GM20431 (cell line): ENCODE results near the gene SULF2.
"Not testable (repeated sequence)": the region's sequence is repeated elsewhere in the genome, so short reads cannot be mapped to it uniquely, and the experiment has no call there.

ENCODE experiments used
- in situ Hi-C: fragments of 300-500 bp; cut with MseI, MboI; formaldehyde crosslinking; loops from one replicate; pipeline ENCODE4 v1.15.0; 2020; ENCODE audit warnings: low sequenced_read_pairs; ENCODE audit not compliant: unreplicated experiment

The SULF2 gene

GRCh38 chr20:47785311-47785853, at the start of gene SULF2:
Gene SULF2, minus strand, starts transcription at chr20:47785481. Its CDS starts 28,118 bp downstream, at chr20:47757363.
- in situ Hi-C loops: no loop called here

DNA sequence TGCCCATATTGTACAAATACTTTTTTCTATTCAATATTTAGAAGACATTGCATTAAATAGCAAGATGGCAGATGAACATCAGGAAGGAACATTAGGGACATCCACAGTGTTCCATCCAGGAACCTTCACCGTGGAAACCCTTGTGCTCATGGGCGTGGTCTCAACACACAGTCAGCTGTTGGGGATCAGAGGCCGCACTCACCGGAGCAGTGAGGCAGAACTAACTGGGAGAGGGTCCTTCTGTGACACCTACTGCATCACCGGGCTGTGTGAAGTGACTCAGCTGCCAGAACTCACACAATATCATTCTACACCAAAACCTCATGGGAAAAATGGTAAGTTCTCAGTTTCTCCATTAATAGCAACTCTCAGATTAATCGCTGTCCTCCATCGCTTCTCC, 46.4 kb upstream of the SULF2 start:
- in situ Hi-C loops: not testable (repeated sequence)

DNA sequence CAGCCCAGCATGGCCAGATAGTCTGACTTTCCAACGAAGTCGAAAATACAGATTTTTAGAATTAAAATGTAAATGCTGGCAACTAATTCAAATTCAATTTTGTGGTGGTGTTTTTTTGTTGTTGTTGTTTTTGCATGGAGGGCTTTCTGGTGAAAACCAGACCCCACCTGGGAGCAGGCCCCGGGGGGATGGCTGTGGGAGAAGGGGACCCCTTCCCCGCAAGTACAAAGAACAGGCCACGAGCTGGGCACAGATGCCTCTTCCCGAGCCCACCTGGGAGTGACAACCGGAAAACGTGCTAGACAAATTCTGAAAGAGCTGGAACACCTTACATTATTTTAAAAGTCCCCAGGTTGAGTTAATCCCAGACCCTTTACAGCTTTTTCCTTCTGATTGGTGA, 41.4 kb upstream of the SULF2 start:
- in situ Hi-C loops: loop anchor here (10.0 kb wide), 1 partner anchor 68 kb away; no protein-coding TSS in a partner anchor

DNA sequence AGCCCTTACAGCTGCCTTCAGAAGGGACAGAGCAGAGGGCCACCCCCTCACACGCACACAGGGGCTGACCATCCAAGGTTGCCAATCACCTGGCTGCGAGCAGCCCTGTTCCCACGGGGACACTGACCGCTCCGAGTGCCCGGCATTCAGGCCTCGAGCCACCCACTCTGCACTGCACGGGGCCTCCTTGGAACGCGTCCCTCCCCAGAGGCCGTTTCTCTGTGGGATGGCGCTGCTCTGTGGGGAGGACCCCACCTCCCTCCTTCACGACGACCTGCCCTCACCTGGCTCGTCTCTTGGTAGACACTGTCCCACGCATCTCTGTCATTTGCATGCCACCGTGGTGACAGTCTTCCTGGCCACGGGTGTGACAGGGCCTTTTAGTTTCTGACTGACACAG, 40.7 kb upstream of the SULF2 start:
- in situ Hi-C loops: loop anchor here (10.0 kb wide), 1 partner anchor 69 kb away; no protein-coding TSS in a partner anchor

GRCh38 chr20:47825011-47825762, 39.9 kb upstream of the SULF2 start:
- in situ Hi-C loops: loop anchor here (10.0 kb wide), 1 partner anchor 70 kb away; no protein-coding TSS in a partner anchor

DNA sequence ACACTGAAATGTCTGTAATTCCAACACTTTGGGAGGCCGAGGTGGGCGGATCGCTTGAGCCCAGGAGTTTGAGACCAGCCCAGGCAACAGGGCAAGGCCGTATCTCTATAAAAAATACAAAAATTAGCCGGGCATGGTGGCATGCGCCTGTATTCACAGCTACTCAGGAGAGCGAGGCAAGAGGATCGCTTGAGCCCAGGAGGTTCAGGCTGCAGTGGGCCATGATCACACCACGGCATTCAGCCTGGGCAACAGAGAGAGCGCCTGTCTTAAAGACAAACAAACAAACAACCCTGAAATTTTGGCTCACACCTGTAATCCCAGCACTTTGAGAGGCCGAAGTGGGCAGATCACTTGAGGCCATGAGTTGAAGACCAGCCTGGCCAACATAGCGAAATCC, 38.7 kb upstream of the SULF2 start:
- in situ Hi-C loops: loop anchor here (10.0 kb wide), 1 partner anchor 71 kb away; no protein-coding TSS in a partner anchor

GRCh38 chr20:47821481-47822100, 36.3 kb upstream of the SULF2 start:
- in situ Hi-C loops: loop anchor here (10.0 kb wide), 1 partner anchor 73 kb away; no protein-coding TSS in a partner anchor

- in situ Hi-C loops: no loop called here
Observed at GRCh38 chr20:47818996-47819609, 33.8 kb upstream of the SULF2 start.

DNA sequence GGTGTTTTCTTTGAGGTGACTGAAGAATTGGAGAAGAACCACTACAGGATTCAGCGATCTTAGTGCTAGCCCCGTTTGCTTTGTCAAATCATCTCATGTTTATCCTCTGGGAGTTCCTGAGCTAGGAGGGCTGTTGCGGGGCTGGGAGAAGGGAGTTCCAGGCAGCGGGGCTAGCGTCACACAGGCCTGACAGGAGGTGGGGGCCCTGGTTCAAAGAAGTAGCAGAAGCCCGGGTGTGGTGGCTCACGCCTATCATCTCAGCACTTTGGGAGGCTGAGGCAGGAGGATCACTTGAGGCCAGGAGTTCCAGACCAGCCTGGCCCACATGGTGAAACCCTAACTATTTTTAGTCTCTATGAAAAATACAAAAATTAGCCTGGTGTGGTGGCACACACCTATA, 33.2 kb upstream of the SULF2 start:
- in situ Hi-C loops: no loop called here

- in situ Hi-C loops: no loop called here
Observed at GRCh38 chr20:47818016-47818415, 32.7 kb upstream of the SULF2 start.

DNA sequence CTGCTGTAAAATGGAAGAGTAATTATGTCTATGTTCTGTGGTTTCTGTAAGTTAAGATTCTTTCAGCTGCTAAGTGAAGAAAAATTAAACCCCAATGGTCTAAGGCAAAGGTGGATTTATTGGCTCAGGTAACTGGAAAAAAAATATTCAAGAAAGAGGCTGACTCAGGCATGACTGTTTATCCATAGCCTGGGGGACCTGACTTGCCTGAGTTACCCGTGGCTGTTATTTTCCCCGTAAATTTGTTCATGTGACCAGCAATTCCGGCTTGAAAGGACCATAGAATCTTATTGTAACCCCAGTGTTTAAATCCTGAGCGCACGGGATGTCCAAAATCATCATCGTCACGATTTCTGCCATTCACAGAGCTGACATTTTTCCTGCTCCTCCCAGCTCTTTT, 32.3 kb upstream of the SULF2 start:
- in situ Hi-C loops: no loop called here

DNA sequence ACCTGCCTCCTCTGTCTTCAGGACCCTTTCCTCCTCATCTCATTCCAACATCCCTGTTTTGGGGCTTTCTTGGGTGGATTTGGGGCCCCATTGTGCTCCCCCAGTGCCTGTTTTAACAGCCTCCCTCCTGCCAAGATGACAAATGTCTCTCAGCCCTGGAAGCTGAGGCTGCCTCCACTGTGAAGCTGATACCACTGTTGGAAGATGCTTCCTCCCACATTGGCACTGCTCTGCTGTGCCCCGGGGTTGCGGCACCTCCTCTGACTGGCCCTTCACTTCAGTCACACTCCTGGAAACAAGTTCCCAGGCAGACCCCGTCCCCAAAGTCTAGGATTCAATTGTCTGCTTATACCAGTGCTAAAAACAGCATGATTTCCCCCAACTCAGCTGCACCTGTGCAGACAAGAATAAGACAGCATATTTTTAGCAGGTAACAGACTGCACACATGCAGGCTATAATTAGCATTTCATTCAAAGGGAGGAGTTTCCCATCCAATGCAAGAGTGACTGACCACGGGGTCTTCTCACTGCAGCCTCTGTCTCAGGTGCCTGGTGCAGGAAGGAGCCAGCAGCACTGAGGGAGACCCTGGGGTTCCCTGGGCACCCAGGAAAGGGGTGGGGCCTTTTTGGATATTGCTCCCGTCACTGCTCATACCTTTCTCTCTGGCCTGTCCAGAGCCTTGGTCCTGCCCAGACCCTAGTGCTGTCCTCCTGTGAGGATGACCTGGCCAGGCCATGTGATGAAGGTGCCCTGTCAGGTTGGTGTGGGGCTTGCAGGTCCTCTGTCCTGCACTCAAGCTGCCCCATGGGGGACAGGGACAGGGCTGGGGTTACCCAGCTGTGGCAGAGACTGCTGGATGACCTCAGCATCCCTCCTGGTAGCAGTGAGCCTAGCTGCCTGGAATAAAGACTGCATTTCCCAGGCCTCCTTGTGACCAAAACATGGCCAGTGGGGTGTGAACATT, 31.5 kb upstream of the SULF2 start:
- in situ Hi-C loops: no loop called here

DNA sequence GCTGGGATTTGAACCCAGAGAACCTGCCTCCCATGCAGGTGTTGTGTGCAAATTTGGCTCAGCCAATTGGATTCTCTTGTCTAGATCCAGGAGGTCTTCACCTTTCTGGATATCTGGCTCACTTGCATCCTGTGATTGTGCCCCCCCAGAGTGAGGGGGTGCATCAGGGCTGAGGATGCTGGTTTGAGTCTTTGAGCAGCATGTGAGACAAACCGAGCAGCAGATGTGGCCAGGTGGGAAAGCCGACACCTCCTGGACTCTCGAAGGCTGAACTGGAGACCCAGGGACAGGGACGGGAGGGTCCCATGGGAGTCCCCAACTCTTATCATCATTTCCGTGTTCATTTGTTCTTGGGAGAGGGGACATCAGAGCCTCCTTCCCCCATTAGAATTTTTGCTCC, 30.6 kb upstream of the SULF2 start:
- in situ Hi-C loops: no loop called here

DNA sequence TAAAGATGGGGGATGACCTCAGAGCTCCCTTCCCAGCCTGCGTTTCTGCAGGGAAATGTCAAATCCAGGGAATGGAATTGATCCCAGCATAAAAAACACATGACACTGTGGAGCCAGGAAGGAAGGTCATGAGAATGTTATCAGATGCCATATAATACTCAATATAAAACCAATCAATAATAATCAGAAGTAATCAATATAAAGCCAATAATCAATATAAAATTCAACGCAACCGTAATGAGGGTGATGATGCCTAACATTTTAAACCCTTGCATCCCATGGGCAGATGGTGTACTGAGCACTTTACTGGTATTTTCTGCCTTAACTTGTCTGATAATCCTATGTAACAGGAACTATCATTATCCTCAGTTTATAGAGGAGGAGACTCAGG, 30.1 kb upstream of the SULF2 start:
- in situ Hi-C loops: no loop called here

DNA sequence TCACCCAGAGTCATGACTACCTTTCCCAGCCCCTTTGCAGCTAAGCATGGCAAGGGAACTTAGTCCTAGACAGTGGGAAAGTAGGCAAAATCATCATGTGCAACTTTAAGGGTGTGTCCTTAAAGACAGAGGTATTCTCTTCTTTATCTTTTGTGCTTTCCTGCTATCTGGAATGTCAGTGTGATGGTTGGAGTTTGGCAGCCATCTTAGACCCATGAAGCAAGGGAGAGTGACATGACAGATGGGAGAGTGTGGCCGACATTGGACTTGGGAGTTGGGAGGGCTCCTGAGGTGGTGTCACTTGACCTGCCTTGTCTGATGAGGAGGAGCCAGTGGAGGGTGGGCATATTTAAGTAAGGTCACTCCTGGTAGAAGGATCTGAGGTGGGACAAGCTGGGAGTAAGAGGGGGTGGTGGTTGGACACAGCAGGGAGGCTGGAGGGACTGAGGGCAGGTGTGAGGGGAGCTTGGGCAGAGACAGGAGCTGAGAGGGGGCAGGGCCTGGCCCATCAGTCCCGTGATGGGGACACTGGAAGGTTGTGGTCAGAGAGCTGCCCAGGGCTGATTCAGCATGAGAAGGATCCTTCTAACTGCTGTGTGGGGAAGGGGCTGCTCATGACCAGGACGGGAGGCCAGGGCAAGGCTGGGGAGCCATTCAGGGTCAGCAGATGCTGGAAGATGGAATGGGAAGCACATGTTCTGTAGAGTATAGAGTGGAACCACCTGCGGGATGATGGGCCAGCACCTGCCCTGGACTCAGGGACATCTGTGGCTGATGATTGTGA, 29.5 kb upstream of the SULF2 start:
- in situ Hi-C loops: no loop called here

DNA sequence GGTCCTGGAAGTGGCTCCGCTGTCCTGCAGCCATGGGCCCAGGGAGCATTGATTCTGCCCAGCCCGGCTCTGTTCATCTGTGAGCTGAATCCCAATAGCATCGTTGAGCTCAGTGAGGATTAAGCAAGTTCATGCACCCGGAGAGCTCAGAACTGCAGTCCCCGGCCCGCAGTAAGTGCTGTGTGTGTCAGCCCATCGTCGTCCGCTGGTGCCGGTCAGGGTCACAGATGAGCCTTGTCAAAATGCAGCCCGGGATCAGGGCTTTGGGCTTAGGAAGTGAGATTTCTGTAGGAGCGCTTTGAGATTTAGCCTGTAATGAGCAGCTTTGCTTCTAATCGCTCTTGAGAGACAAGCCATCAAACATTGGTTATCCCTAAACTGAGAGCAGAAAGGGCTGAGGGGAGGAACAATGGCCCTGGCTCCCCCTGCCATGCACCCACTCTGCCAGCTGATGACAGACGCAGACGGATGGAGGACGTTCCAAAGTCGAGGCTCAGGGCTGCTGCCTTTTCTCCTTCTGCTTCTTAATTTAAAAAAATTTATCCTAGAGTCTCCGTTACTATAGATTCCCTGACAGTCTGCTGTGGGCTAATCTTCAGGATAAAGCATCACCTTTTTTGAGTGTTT, 25.6 kb upstream of the SULF2 start:
- in situ Hi-C loops: no loop called here

- in situ Hi-C loops: no loop called here
Observed at GRCh38 chr20:47810116-47810677, 24.9 kb upstream of the SULF2 start.
